ENCODE measurements around the gene PLA1A.
"Not testable (repeated sequence)": the region's sequence is repeated elsewhere in the genome, so short reads cannot be mapped to it uniquely, and the experiment has no call there.

PLA1A gene

GRCh38 chr3:119580067-119580760 lies 17.5 kb upstream of the PLA1A start:
- peak; percentile 37 for DNase-seq

GRCh38 chr3:119582178-119582577 lies 15.5 kb upstream of the PLA1A start:
- peak; percentile 71 for DNase-seq

- DNase-seq: no peak
Observed at GRCh38 chr3:119585208-119585607, 12.5 kb upstream of the PLA1A start.

DNA sequence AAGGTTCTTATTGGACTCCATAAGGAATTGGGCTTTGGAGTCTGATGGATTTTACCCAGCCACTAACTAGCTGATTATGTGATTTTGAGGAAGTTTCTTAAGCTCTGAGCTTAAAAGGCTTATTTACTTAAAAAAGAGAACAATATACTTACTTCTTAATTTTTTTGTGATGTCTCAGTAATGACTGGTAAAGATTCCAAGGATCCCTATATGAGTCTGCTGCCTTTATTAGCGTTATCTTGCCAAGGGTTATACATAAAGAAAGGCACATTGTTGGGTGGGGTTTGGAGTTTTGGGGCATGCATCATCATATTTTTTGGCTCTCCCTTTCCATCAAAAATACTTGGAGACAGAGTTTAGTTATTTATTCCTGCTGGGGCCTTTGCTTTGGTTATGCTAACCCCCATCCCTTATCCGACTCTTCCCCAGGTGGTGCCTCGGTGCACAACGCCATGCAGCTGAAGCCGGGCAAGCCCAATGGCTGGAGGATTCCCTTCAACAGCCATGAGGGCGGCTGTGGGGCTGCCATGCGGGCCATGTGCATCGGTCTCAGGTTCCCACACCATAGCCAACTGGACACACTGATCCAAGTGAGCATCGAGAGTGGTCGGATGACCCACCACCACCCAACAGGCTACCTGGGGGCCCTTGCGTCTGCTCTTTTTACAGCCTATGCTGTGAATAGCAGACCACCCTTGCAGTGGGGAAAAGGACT lies 11.7 kb upstream of the PLA1A start:
- no peak for DNase-seq

- no peak for DNase-seq
Observed at GRCh38 chr3:119586733-119587172, 10.9 kb upstream of the PLA1A start.

DNA sequence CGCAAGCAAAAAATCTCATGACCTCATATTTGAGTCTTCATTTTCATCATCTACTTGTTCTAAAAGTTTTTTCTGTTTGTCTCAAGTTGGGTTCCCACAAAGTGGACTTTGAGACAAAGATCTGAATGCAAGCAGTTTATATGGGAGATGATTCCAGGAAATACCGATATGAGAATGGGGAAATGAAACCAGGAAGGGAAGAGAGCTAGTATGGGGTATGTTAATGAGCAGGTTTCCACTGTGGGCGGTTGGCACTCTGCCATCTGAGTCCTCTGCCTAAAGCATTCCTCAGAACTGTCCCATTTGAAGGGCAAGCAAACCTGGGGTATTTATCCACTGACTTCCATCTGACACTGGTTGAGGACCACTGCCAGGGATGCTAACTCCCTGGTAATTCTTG lies 9.6 kb upstream of the PLA1A start:
- DNase-seq: no peak

- DNase-seq: no peak
Observed at GRCh38 chr3:119589102-119589773, 8.4 kb upstream of the PLA1A start.

- no peak for DNase-seq
Observed at GRCh38 chr3:119590706-119591105, 7.0 kb upstream of the PLA1A start.

DNA sequence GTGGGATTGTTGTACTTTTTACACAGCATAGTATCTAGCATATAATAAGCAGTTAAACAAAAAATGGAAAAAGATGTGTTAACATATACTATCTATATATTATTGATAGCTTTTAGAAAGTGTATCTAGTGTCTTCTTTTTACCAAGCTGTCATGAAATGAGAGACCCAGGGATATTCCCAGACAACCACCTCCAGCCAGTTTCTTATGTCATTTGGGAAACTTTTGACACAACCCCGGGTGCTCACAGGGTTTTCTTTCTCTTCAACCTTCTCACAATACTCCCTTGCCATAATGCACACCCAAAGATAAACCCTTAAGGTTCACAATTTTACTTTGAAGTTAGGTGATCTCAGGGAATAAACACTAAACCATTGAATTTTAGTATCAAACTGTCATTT lies 4.8 kb upstream of the PLA1A start:
- DNase-seq: no peak

GRCh38 chr3:119594066-119594465 lies 3.6 kb upstream of the PLA1A start:
- DNase-seq: no peak

- not testable (repeated sequence) for DNase-seq
Observed at GRCh38 chr3:119594929-119595328, 2.8 kb upstream of the PLA1A start.

GRCh38 chr3:119595639-119596334 lies 1.9 kb upstream of the PLA1A start:
- peak; percentile 13 for DNase-seq

- DNase-seq: no peak
Observed at GRCh38 chr3:119596398-119596797, 1.3 kb upstream of the PLA1A start.

- peak; percentile 29 for DNase-seq
Observed at GRCh38 chr3:119598410-119599098, 869 bp downstream of the PLA1A start.

- no peak for DNase-seq
Observed at GRCh38 chr3:119599558-119600174, 2.0 kb downstream of the PLA1A start.

- DNase-seq: peak; percentile 56
Observed at GRCh38 chr3:119600732-119601131, 3.0 kb downstream of the PLA1A start.

- DNase-seq: no peak
Observed at GRCh38 chr3:119601154-119601553, 3.5 kb downstream of the PLA1A start.

DNA sequence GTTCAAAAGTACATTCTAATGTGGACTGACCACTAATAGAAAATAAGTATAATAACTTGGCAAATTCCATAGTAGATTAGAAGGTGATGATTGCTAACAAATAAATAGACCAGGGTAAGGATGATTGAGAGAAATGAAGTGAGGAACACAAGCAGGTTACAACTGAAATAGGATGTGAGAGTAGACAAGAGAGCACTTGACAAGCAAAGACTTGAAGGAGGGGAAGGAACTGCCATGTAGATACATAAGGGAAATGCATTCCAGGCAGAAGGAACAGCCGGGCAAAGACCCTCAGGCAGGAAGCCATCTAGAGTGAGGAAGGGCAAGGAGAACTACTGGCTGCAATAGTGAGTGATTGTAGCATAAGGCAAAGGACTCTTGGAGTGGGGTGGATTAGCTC lies 5.0 kb downstream of the PLA1A start:
- no peak for DNase-seq

GRCh38 chr3:119604878-119605277 lies 7.2 kb downstream of the PLA1A start:
- DNase-seq: peak; percentile 38

DNA sequence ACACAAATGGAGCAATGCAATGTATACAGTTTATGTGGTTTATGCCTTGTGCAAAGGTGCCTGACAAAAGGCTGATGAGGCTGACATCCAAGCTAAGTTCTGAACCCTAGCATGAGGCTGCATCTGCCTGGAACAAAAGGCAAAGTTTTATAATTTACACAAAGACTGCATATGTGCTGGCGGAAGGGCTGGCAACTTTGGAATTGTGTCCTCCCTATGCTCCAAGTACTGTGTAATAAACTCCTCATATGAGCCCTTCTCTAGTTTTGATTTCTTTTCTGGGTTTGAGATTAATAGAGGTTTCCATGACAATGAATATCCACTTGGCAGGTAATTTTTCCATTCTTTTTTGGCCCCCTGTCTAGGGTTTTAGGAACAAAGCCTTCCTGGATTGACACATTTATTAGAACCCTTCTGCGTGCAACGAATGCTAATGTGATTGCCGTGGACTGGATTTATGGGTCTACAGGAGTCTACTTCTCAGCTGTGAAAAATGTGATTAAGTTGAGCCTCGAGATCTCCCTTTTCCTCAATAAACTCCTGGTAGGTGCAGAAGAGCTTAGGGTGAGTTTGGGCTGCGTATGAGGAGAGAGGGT lies 10.8 kb downstream of the PLA1A start:
- DNase-seq: no peak

DNA sequence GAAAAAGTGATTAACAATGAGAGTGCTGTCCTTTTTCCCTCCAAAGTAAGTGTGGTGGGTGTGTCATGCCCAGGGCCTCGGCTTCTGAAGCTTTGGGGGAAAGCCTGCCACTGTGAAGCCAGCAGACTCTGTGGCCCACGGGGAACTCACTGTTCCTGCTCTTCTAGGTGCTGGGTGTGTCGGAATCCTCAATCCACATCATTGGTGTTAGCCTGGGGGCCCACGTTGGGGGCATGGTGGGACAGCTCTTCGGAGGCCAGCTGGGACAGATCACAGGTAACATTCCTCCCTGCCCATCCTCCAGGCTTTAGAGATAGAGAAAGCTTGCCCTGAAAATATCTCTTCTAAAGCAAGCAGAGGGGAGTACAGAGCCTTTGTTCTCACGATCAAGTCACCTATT lies 11.6 kb downstream of the PLA1A start:
- no peak for DNase-seq

DNA sequence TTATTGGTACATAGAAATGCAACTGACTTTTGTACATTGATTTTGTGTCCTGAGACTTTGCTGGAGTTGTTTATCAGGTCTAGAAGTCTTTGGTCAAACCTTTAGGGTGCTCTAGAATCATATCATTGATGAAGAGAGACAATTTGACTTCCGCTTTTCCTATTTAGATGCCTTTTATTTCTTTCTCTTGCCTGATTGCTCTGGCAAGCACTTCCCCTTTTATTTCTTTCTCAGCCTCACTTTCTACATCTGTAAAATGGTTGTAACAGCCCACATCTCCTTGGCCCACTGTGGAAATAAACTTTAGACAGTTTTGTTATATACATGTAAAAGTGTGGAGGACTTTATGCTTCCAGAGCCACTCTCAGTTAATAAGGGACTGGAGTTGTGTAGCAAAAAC lies 14.0 kb downstream of the PLA1A start:
- no peak for DNase-seq

Data from activated CD4-positive, alpha-beta T cell treated with anti-CD3 and anti-CD28 coated beads, Interleukin-10, Interleukin-2, amounts not matched to agents 100 ng/mL and 50 ng/mL, durations not matched to agents 16 hours and 8 hours (primary cell).